H1 (cell line): ENCODE results near the gene RNASE1.

ENCODE experiments used
- CHD2 ChIP-seq: IDR thresholded peaks from 2 replicates; pipeline ENCODE4 v1.6.1; 2012; ENCODE audit warnings: low read length, improper control_type of control experiment
- EP300 ChIP-seq, 2 experiments: IDR thresholded peaks; 1 replicate in 1 of 2; 2 replicates in 1 of 2; pipeline ENCODE4 v1.6.1; 2011 to 2012; ENCODE audit warnings: low read depth in 2 of 2, low read length in 2 of 2, mild to moderate bottlenecking in 2 of 2, borderline replicate concordance in 1 of 2, inconsistent platforms in 1 of 2, moderate library complexity in 1 of 2
- JUND ChIP-seq: IDR thresholded peaks from 2 replicates; pipeline ENCODE4 v1.6.1; 2011; ENCODE audit warnings: mild to moderate bottlenecking, improper control_type of control experiment, low read length
- PHF8 ChIP-seq: fragments of 200-600 bp; sonication (generic); conservative IDR thresholded peaks from 2 replicates; pipeline ENCODE4 v1.7.1; 2012; ENCODE audit warnings: low read depth, mild to moderate bottlenecking, inconsistent platforms, low read length, moderate library complexity
- POLR2AphosphoS5 ChIP-seq: IDR thresholded peaks from 2 replicates; pipeline ENCODE4 v1.6.1; 2011; ENCODE audit warnings: low read depth, low read length
- POU5F1 ChIP-seq: IDR thresholded peaks from 2 replicates; pipeline ENCODE4 v1.6.1; 2011; ENCODE audit warnings: low read depth, mild to moderate bottlenecking, low read length, moderate library complexity
- SIN3A ChIP-seq, 2 experiments: IDR thresholded peaks in 1 of 2; conservative IDR thresholded peaks in 1 of 2; 2 replicates each; pipeline ENCODE4 v1.6.1; 2011 to 2012; ENCODE audit warnings: low read length in 2 of 2, improper control_type of control experiment in 1 of 2, low read depth in 1 of 2, mild to moderate bottlenecking in 1 of 2
- SUZ12 ChIP-seq: fragments of 200-600 bp; sonication (generic); IDR thresholded peaks from 2 replicates; pipeline ENCODE4 v1.6.1; 2012; ENCODE audit warnings: mild to moderate bottlenecking, inconsistent platforms, low read length, moderate library complexity, mixed read lengths
- TAF1 ChIP-seq: IDR thresholded peaks from 2 replicates; pipeline ENCODE4 v1.6.1; 2011; ENCODE audit warnings: mild to moderate bottlenecking, low read depth, low read length
- TCF12 ChIP-seq: IDR thresholded peaks from 2 replicates; pipeline ENCODE4 v1.6.1; 2011; ENCODE audit warnings: low read depth, mild to moderate bottlenecking, low read length
- YY1 ChIP-seq: IDR thresholded peaks from 2 replicates; pipeline ENCODE4 v1.6.1; 2011; ENCODE audit warnings: low read depth, mild to moderate bottlenecking, low read length
- TF ChIP-seq, protein P1 (sequence below), 3 experiments: IDR thresholded peaks; 1 replicate in 2 of 3; 2 replicates in 1 of 3; pipeline versions ENCODE4 v1.5.1 to v1.6.1; 2011; ENCODE audit warnings: low read length in 3 of 3, mild to moderate bottlenecking in 3 of 3, inconsistent platforms in 2 of 3, low read depth in 1 of 3, moderate library complexity in 1 of 3; ENCODE audit not compliant: insufficient read depth in 1 of 3; ENCODE audit errors: control extremely low read depth in 1 of 3
- TF ChIP-seq, protein P2 (sequence below): IDR thresholded peaks from 2 replicates; pipeline ENCODE4 v1.6.1; 2011; ENCODE audit warnings: low read depth, mild to moderate bottlenecking, low read length; ENCODE audit not compliant: insufficient read depth
- TF ChIP-seq, protein P3 (sequence below): IDR thresholded peaks from 2 replicates; pipeline ENCODE4 v1.6.1; 2012; ENCODE audit warnings: inconsistent platforms

- TF ChIP-seq EP300 (IDR thresholded peaks at IDR 0.05; ENCODE audit: borderline replicate concordance in 1 of 2, low read depth in 2 of 2, low read length in 2 of 2) (no peak), POLR2AphosphoS5 (no peak), YY1 (no peak), PHF8 (no peak), CHD2 (no peak), TAF1 (no peak), POU5F1 (no peak), TCF12 (no peak), SUZ12 (no peak), SIN3A (conservative IDR thresholded peaks at IDR 0.05 in 1 of 2, IDR thresholded peaks at IDR 0.05 in 1 of 2; ENCODE audit: low read depth in 1 of 2, low read length in 2 of 2) (no peak), JUND (no peak)
- TF ChIP-seq, protein P1, sequence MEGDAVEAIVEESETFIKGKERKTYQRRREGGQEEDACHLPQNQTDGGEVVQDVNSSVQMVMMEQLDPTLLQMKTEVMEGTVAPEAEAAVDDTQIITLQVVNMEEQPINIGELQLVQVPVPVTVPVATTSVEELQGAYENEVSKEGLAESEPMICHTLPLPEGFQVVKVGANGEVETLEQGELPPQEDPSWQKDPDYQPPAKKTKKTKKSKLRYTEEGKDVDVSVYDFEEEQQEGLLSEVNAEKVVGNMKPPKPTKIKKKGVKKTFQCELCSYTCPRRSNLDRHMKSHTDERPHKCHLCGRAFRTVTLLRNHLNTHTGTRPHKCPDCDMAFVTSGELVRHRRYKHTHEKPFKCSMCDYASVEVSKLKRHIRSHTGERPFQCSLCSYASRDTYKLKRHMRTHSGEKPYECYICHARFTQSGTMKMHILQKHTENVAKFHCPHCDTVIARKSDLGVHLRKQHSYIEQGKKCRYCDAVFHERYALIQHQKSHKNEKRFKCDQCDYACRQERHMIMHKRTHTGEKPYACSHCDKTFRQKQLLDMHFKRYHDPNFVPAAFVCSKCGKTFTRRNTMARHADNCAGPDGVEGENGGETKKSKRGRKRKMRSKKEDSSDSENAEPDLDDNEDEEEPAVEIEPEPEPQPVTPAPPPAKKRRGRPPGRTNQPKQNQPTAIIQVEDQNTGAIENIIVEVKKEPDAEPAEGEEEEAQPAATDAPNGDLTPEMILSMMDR (IDR thresholded peaks at IDR 0.05; ENCODE audit: control extremely low read depth in 1 of 3, insufficient read depth in 1 of 3, low read depth in 1 of 3, low read length in 3 of 3) = no peak
- TF ChIP-seq, protein P2, sequence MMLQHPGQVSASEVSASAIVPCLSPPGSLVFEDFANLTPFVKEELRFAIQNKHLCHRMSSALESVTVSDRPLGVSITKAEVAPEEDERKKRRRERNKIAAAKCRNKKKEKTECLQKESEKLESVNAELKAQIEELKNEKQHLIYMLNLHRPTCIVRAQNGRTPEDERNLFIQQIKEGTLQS = no peak
- TF ChIP-seq, protein P3, sequence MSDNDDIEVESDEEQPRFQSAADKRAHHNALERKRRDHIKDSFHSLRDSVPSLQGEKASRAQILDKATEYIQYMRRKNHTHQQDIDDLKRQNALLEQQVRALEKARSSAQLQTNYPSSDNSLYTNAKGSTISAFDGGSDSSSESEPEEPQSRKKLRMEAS = no peak
Measured at GRCh38 chr14:20782280-20782890, 20.3 kb downstream of the RNASE1 start.
